ENCODE results near the gene CALN1.

Gene CALN1

GRCh38 chr7:72170475-72170874, 241.7 kb downstream of the CALN1 start:
- DNase-seq, result no peak

GRCh38 chr7:72163271-72163670, 248.9 kb downstream of the CALN1 start:
- no peak for DNase-seq

GRCh38 chr7:72161534-72161933, 250.6 kb downstream of the CALN1 start:
- no peak for DNase-seq

- no peak for DNase-seq
These were observed 252.2 kb downstream of the CALN1 start for GRCh38 chr7:72159911-72160310.

- no peak for DNase-seq
These were observed 255.5 kb downstream of the CALN1 start for GRCh38 chr7:72156671-72157070.

GRCh38 chr7:72153132-72153512, 259.0 kb downstream of the CALN1 start:
- no peak for DNase-seq

GRCh38 chr7:72152161-72153131, 259.7 kb downstream of the CALN1 start:
- no peak for DNase-seq

GRCh38 chr7:72140566-72140965, 271.6 kb downstream of the CALN1 start:
- no peak for DNase-seq

- DNase-seq, result no peak
These were observed 285.0 kb downstream of the CALN1 start for GRCh38 chr7:72127136-72127535.

- no peak for DNase-seq
These were observed 288.2 kb downstream of the CALN1 start for GRCh38 chr7:72123913-72124312.

- no peak for DNase-seq
These were observed 293.8 kb downstream of the CALN1 start for GRCh38 chr7:72118366-72118765.

GRCh38 chr7:72114129-72114528, 298.0 kb downstream of the CALN1 start:
- no peak for DNase-seq

- no peak for DNase-seq
These were observed 299.1 kb downstream of the CALN1 start for GRCh38 chr7:72112992-72113391.

GRCh38 chr7:72112530-72112929, 299.6 kb downstream of the CALN1 start:
- DNase-seq, result no peak

- no peak for DNase-seq
These were observed 301.1 kb downstream of the CALN1 start for GRCh38 chr7:72111086-72111485.

- DNase-seq, result no peak
These were observed 302.6 kb downstream of the CALN1 start for GRCh38 chr7:72109566-72109965.

GRCh38 chr7:72106405-72106804, 305.7 kb downstream of the CALN1 start:
- DNase-seq, result no peak

- no peak for DNase-seq
These were observed 310.7 kb downstream of the CALN1 start for GRCh38 chr7:72101444-72101843.

- DNase-seq, result no peak
These were observed 312.4 kb downstream of the CALN1 start for GRCh38 chr7:72099784-72100183.

- no peak for DNase-seq
These were observed 313.1 kb downstream of the CALN1 start for GRCh38 chr7:72098807-72099580.

- no peak for DNase-seq
These were observed 314.9 kb downstream of the CALN1 start for GRCh38 chr7:72097226-72097625.

- DNase-seq, result no peak
These were observed 319.4 kb downstream of the CALN1 start for GRCh38 chr7:72092769-72093168.

GRCh38 chr7:72087926-72088325, 324.2 kb downstream of the CALN1 start:
- no peak for DNase-seq

Data from T-helper 1 cell (primary cell).